H1 (cell line): ENCODE results near the gene MXD1. TPM values are rescaled to one million over a fixed set of nuclear protein-coding genes. Genes with fewer than 3 reads are reported as not detected.

Source experiments
- CBX5 ChIP-seq: fragments of 300-800, 300-1000 bp; sonication (generic); IDR thresholded peaks from 2 replicates; pipeline ENCODE4 v1.7.1; 2016; ENCODE audit warnings: antibody characterized with exemption, low read length, low read depth
- CHD7 ChIP-seq: fragments of 300-600 bp; sonication (generic); IDR thresholded peaks from 2 replicates; pipeline ENCODE4 v1.7.1; 2012; ENCODE audit warnings: low read length, moderate library complexity, mild to moderate bottlenecking, inconsistent platforms; ENCODE audit not compliant: insufficient replicate concordance
- CTCF ChIP-seq, 3 experiments: IDR thresholded peaks; 1 replicate in 2 of 3; 2 replicates in 1 of 3; pipeline versions ENCODE4 v1.5.1 to v1.6.1; 2011; ENCODE audit warnings: low read length in 3 of 3, mild to moderate bottlenecking in 3 of 3, inconsistent platforms in 2 of 3, low read depth in 1 of 3, moderate library complexity in 1 of 3; ENCODE audit not compliant: insufficient read depth in 1 of 3; ENCODE audit errors: control extremely low read depth in 1 of 3
- KDM5A ChIP-seq: fragments of 200-600 bp; IDR thresholded peaks from 2 replicates; pipeline ENCODE4 v1.7.1; 2012; ENCODE audit warnings: mild to moderate bottlenecking, low read length, inconsistent platforms, mixed read lengths
- RAD21 ChIP-seq, 2 experiments: IDR thresholded peaks in 1 of 2; conservative IDR thresholded peaks in 1 of 2; 2 replicates each; pipeline ENCODE4 v1.6.1; 2011; ENCODE audit warnings: low read depth in 2 of 2, low read length in 2 of 2, improper control_type of control experiment in 1 of 2, inconsistent platforms in 1 of 2, mild to moderate bottlenecking in 1 of 2, moderate library complexity in 1 of 2
- SIN3A ChIP-seq, 2 experiments: IDR thresholded peaks in 1 of 2; conservative IDR thresholded peaks in 1 of 2; 2 replicates each; pipeline ENCODE4 v1.6.1; 2011 to 2012; ENCODE audit warnings: low read length in 2 of 2, improper control_type of control experiment in 1 of 2, low read depth in 1 of 2, mild to moderate bottlenecking in 1 of 2
- SIX5 ChIP-seq: IDR thresholded peaks from 2 replicates; pipeline ENCODE4 v1.6.1; 2011; ENCODE audit warnings: mild to moderate bottlenecking, low read depth, low read length
- polyA plus RNA-seq, 7 experiments: library from polyadenylated mRNA; depleted of rRNA in 3 of 7; stranded (reverse) in 5 of 7; unstranded in 2 of 7; fragments of >200 nt in 5 of 7; fragments of 200-250 nt in 2 of 7; gene quantifications; 1 replicate in 5 of 7; 2 replicates in 1 of 7; 4 replicates in 1 of 7; pipeline versions ENCODE4 v1.2.1 to v1.2.3, GENCODE V29; 2011 to 2013; ENCODE audit warnings: missing spikeins in 2 of 7, mixed read lengths in 2 of 7
- total RNA-seq: library from RNA; stranded (reverse); fragmentation: NEBNext Ultra II Directional; extraction: Animal tissue kit (Norgen Biotek cat#: 25700); gene quantifications from 2 replicates; pipeline ENCODE4 v1.2.1, GENCODE V29; 2021

Gene MXD1
- total and polyA plus RNA-seq, 2 of the 8 experiments (the other 6 are each of a cell fraction or from before 2014, with no cell fraction given) = 1.6 to 2.6 TPM

- TF ChIP-seq CHD7 = no peak
- no peak for TF ChIP-seq KDM5A
- TF ChIP-seq CTCF (IDR thresholded peaks at IDR 0.05; ENCODE audit: control extremely low read depth in 1 of 3, insufficient read depth in 1 of 3, low read depth in 1 of 3, low read length in 3 of 3) = no peak
- TF ChIP-seq SIN3A (conservative IDR thresholded peaks at IDR 0.05 in 1 of 2, IDR thresholded peaks at IDR 0.05 in 1 of 2; ENCODE audit: low read depth in 1 of 2, low read length in 2 of 2) = no peak
- no peak for TF ChIP-seq RAD21 (IDR thresholded peaks at IDR 0.05 in 1 of 2, conservative IDR thresholded peaks at IDR 0.05 in 1 of 2; ENCODE audit: low read depth in 2 of 2, low read length in 2 of 2)
- TF ChIP-seq SIX5 = no peak
- no peak for TF ChIP-seq CBX5
Measured at GRCh38 chr2:69947325-69947931, 32.5 kb downstream of the MXD1 start (continued).
